H9 (cell line): Measurements from ENCODE around the gene CHMP4A. TPM values are rescaled to one million over a fixed set of nuclear protein-coding genes. Genes with fewer than 3 reads are reported as not detected.

ENCODE experiments used
- DNase-seq: peaks from one replicate; pipeline ENCODE4 v3.0.0-alpha.2; 2017
- H2AFZ ChIP-seq: one replicate; pipeline ENCODE4 v1.6.1; 2013; ENCODE audit warnings: mild to moderate bottlenecking, low read length, control low read depth, moderate library complexity
- H2AK5ac ChIP-seq: 2 replicates; pipeline ENCODE4 v1.6.1; 2013; ENCODE audit warnings: low read length, control low read depth, mixed read lengths; ENCODE audit not compliant: insufficient read length
- H2BK120ac ChIP-seq: one replicate; pipeline ENCODE4 v1.6.1; 2013; ENCODE audit warnings: low read depth, mild to moderate bottlenecking, low read length, control low read depth, inconsistent platforms; ENCODE audit not compliant: poor library complexity, severe bottlenecking
- H2BK12ac ChIP-seq: 2 replicates; pipeline ENCODE4 v1.6.1; 2013; ENCODE audit warnings: low read length, control low read depth, mixed read lengths, low read depth; ENCODE audit not compliant: insufficient read length
- H2BK15ac ChIP-seq: 2 replicates; pipeline ENCODE4 v1.6.1; 2013; ENCODE audit warnings: low read depth, low read length, control low read depth
- H2BK20ac ChIP-seq: one replicate; pipeline ENCODE4 v1.6.1; 2013; ENCODE audit warnings: low read depth, mild to moderate bottlenecking, low read length, control low read depth, inconsistent platforms; ENCODE audit not compliant: poor library complexity, severe bottlenecking
- H2BK5ac ChIP-seq: 2 replicates; pipeline ENCODE4 v1.6.1; 2013; ENCODE audit warnings: low read length, control low read depth, mixed read lengths; ENCODE audit not compliant: insufficient read length
- H3K14ac ChIP-seq: 2 replicates; pipeline ENCODE4 v1.6.1; 2013; ENCODE audit warnings: low read length, control low read depth; ENCODE audit not compliant: insufficient read depth
- H3K18ac ChIP-seq: 2 replicates; pipeline ENCODE4 v1.6.1; 2013; ENCODE audit warnings: low read depth, mild to moderate bottlenecking, mixed read lengths, low read length, control low read depth; ENCODE audit not compliant: insufficient read length
- H3K23ac ChIP-seq: 2 replicates; pipeline ENCODE4 v1.6.1; 2013; ENCODE audit warnings: low read length, control low read depth, mixed read lengths, low read depth; ENCODE audit not compliant: insufficient read length
- H3K23me2 ChIP-seq: 2 replicates; pipeline ENCODE4 v1.6.1; 2013; ENCODE audit warnings: low read depth, mild to moderate bottlenecking, mixed read lengths, low read length, control low read depth; ENCODE audit not compliant: insufficient read length, poor library complexity, severe bottlenecking
- H3K27ac ChIP-seq: 2 replicates; pipeline ENCODE4 v1.5.1; 2013; ENCODE audit warnings: low read length, control low read depth, mixed read lengths, low read depth; ENCODE audit not compliant: insufficient read length
- H3K27me3 ChIP-seq: 2 replicates; pipeline ENCODE4 v1.6.1; 2013; ENCODE audit warnings: low read length, control low read depth, inconsistent platforms; ENCODE audit not compliant: insufficient read depth
- H3K4ac ChIP-seq: 2 replicates; pipeline ENCODE4 v1.6.1; 2013; ENCODE audit warnings: low read depth, mild to moderate bottlenecking, control low read depth, inconsistent platforms, low read length, moderate library complexity
- H3K4me1 ChIP-seq: 2 replicates; pipeline ENCODE4 v1.6.1; 2013; ENCODE audit warnings: low read length, control low read depth, inconsistent platforms; ENCODE audit not compliant: insufficient read depth
- H3K4me2 ChIP-seq: 2 replicates; pipeline ENCODE4 v1.6.1; 2013; ENCODE audit warnings: low read length, control low read depth, mixed read lengths; ENCODE audit not compliant: insufficient read length, insufficient read depth
- H3K56ac ChIP-seq: 2 replicates; pipeline ENCODE4 v1.6.1; 2013; ENCODE audit warnings: low read depth, mild to moderate bottlenecking, mixed read lengths, low read length, control low read depth; ENCODE audit not compliant: insufficient read length
- H3K79me1 ChIP-seq: 2 replicates; pipeline ENCODE4 v1.6.1; 2013; ENCODE audit warnings: low read depth, mild to moderate bottlenecking, moderate library complexity, low read length, control low read depth, inconsistent platforms; ENCODE audit not compliant: insufficient read depth, poor library complexity, severe bottlenecking
- H3K79me2 ChIP-seq: 2 replicates; pipeline ENCODE4 v1.6.1; 2013; ENCODE audit warnings: low read length, control low read depth, inconsistent platforms; ENCODE audit not compliant: insufficient read depth
- H3K9ac ChIP-seq: 2 replicates; pipeline ENCODE4 v1.6.1; 2013; ENCODE audit warnings: low read length, control low read depth, mixed read lengths; ENCODE audit not compliant: insufficient read length; ENCODE audit errors: extremely low read depth
- H3K9me3 ChIP-seq: one replicate; pipeline ENCODE4 v1.6.1; 2013; ENCODE audit warnings: low read depth, low read length, inconsistent platforms; ENCODE audit not compliant: control insufficient read depth
- H3T11ph ChIP-seq: one replicate; pipeline ENCODE4 v1.6.1; 2013; ENCODE audit warnings: mild to moderate bottlenecking, low read length, control low read depth, inconsistent platforms
- H4K20me1 ChIP-seq: one replicate; pipeline ENCODE4 v1.6.1; 2013; ENCODE audit not compliant: control insufficient read depth, insufficient read length, insufficient read depth
- H4K5ac ChIP-seq: 2 replicates; pipeline ENCODE4 v1.6.1; 2013; ENCODE audit warnings: low read depth, mild to moderate bottlenecking, mixed read lengths, low read length, control low read depth; ENCODE audit not compliant: insufficient read length
- H4K8ac ChIP-seq: replicated peaks from 2 replicates; pipeline ENCODE4 v1.6.1; 2013; ENCODE audit warnings: low read length, control low read depth, mixed read lengths, low read depth; ENCODE audit not compliant: insufficient read length
- H4K91ac ChIP-seq: 2 replicates; pipeline ENCODE4 v1.6.1; 2013; ENCODE audit warnings: low read depth, mild to moderate bottlenecking, moderate library complexity, mixed read lengths, low read length, control low read depth; ENCODE audit not compliant: insufficient read length
- H3K27ac Mint-ChIP-seq, 3 experiments: 2 replicates in 2 of 3; 3 replicates in 1 of 3; pipeline ENCODE4 v1.8.0; 2020 to 2021; ENCODE audit warnings: mixed read lengths in 3 of 3, mild to moderate bottlenecking in 1 of 3, moderate library complexity in 1 of 3
- H3K27me3 Mint-ChIP-seq: 2 replicates; pipeline ENCODE4 v1.8.0; 2021; ENCODE audit warnings: low read depth, mild to moderate bottlenecking, moderate library complexity, mixed read lengths
- H3K36me3 Mint-ChIP-seq, 3 experiments: 2 replicates in 2 of 3; 3 replicates in 1 of 3; pipeline ENCODE4 v1.8.0; 2020 to 2021; ENCODE audit warnings: low read depth in 3 of 3, mixed read lengths in 3 of 3; ENCODE audit not compliant: insufficient read depth in 1 of 3
- H3K4me1 Mint-ChIP-seq, 2 experiments: 2 replicates each; pipeline ENCODE4 v1.8.0; 2020; ENCODE audit warnings: mixed read lengths in 2 of 2
- H3K4me3 Mint-ChIP-seq, 2 experiments: 2 replicates in 1 of 2; 3 replicates in 1 of 2; pipeline ENCODE4 v1.8.0; 2020 to 2021; ENCODE audit warnings: mild to moderate bottlenecking in 2 of 2, mixed read lengths in 2 of 2, moderate library complexity in 1 of 2
- H3K9me3 Mint-ChIP-seq, 2 experiments: 2 replicates in 1 of 2; 3 replicates in 1 of 2; pipeline ENCODE4 v1.8.0; 2020; ENCODE audit warnings: mild to moderate bottlenecking in 2 of 2, mixed read lengths in 2 of 2, moderate library complexity in 1 of 2
- CTCF ChIP-seq: fragments of 200-600 bp; sonication (generic); conservative IDR thresholded peaks from 3 replicates; pipeline ENCODE4 v1.8.0; 2021; ENCODE audit warnings: antibody characterized with exemption, mild to moderate bottlenecking
- WGBS: extraction: QIAGEN DNeasy Blood & Tissue Kit; methylation state at CpG from one replicate; pipeline ENCODE4 v1.1.7; 2013; ENCODE audit warnings: missing lambda C conversion rate, low lambda C conversion rate, mixed read lengths; ENCODE audit not compliant: insufficient read length; ENCODE audit errors: extremely low coverage; 5-methylcytosine and 5-hydroxymethylcytosine counted together
- total RNA-seq: library from RNA; stranded (reverse); gene quantifications from 2 replicates; pipeline ENCODE4 v1.2.1, GENCODE V29; 2021

CHMP4A gene
- total RNA-seq, 1 experiment from 2014 or later: 46.2 TPM

GRCh38 chr14:24235804-24236688, 22.8 kb upstream of the CHMP4A start:
- Histone ChIP-seq H3K79me2 (peaks cover 3% of the 10 kb centered on the region; the same call in 1 of the 2 replicates), H3K14ac (no peak overlapping the region), H3K4me2 (no peak overlapping the region), H3T11ph (no peak overlapping the region), H3K9me3 (no peaks in the 10 kb centered on the region), H3K4me1 (0 out of 2 replicates have a peak, but pooled peaks cover 6% of the 10 kb centered on the region), H3K23me2 (peaks cover 15% of the 10 kb centered on the region), H3K4ac (no peak overlapping the region), H3K9ac (no peak overlapping the region), H4K91ac (no peak overlapping the region), H2BK5ac (no peak overlapping the region), H2AK5ac (no peak overlapping the region), H2BK15ac (no peak overlapping the region), H3K27me3 (no peaks in the 10 kb centered on the region), H2AFZ (no peak overlapping the region), H4K20me1 (peaks cover 2% of the 10 kb centered on the region), H2BK20ac (no peak overlapping the region), H3K27ac (no peak overlapping the region), H3K23ac (no peak overlapping the region), H2BK120ac (no peak overlapping the region), H4K5ac (no peak overlapping the region), H3K79me1 (peaks cover under 1% of the 10 kb centered on the region), H3K18ac (no peak overlapping the region), H4K8ac (no peak overlapping the region), H2BK12ac (no peak overlapping the region), H3K56ac (no peak overlapping the region)
- Mint-ChIP-seq H3K36me3 (peaks cover 35 to 67% (median 65%) of the 10 kb centered on the region in 3 experiments; a peak in 6 of 7 replicates), H3K27ac (no peak overlapping the region), H3K9me3 (no peaks in the 10 kb centered on the region), H3K4me3 (no peak overlapping the region), H3K27me3 (no peaks in the 10 kb centered on the region), H3K4me1 (peaks cover 8 to 20% of the 10 kb centered on the region in 2 experiments)
- WGBS: no CpG with 5 or more reads among the region's 5 CpGs
- DNase-seq: no peak
- no peak for TF ChIP-seq CTCF
